CD4-positive, CD25-positive, alpha-beta regulatory T cell (primary cell): Measurements from ENCODE around the gene MOBP. TPM values are rescaled to one million over a fixed set of nuclear protein-coding genes. Genes with fewer than 3 reads are reported as not detected.

ENCODE experiments used
- ATAC-seq, 2 donors: fragments of 150-1000 bp; cut with Tn5 transposase; one replicate each; pipeline ENCODE4 v1.10.0; 2021; ENCODE audit warnings: low read depth in 2 of 2, moderate number of reproducible peaks in 2 of 2, moderate library complexity in 1 of 2
- DNase-seq, 3 donors: peaks; one replicate each; pipeline versions ENCODE4 v3.0.0 to v3.0.0-alpha.2; 2012 to 2022; ENCODE audit warnings: mixed read lengths in 1 of 3
- H3K27ac ChIP-seq: one replicate; pipeline ENCODE4 v1.7.0; 2013; ENCODE audit warnings: mild to moderate bottlenecking, low read length; ENCODE audit not compliant: insufficient read depth, poor library complexity, severe bottlenecking
- H3K27me3 ChIP-seq: one replicate; pipeline ENCODE4 v1.7.0; 2013; ENCODE audit warnings: low read length; ENCODE audit not compliant: control insufficient read depth, insufficient read depth
- H3K36me3 ChIP-seq: one replicate; pipeline ENCODE4 v1.7.0; 2013; ENCODE audit warnings: mild to moderate bottlenecking, low read length, moderate library complexity; ENCODE audit not compliant: control insufficient read depth, insufficient read depth
- H3K4me1 ChIP-seq: 2 replicates; pipeline ENCODE4 v1.7.0; 2013; ENCODE audit warnings: mild to moderate bottlenecking, low read length; ENCODE audit not compliant: insufficient read depth, control insufficient read depth, poor library complexity, severe bottlenecking
- H3K4me3 ChIP-seq: one replicate; pipeline ENCODE4 v1.7.0; 2013; ENCODE audit warnings: low read depth, mild to moderate bottlenecking, low read length, moderate library complexity
- H3K9me3 ChIP-seq, 2 experiments: 1 replicate in 1 of 2; 2 replicates in 1 of 2; pipeline ENCODE4 v1.7.0; 2013; ENCODE audit warnings: low read length in 2 of 2, mild to moderate bottlenecking in 1 of 2, moderate library complexity in 1 of 2; ENCODE audit not compliant: control insufficient read depth in 2 of 2
- H3K27ac Mint-ChIP-seq, 3 donors: one replicate each; pipeline ENCODE4 v1.8.0; 2020 to 2022; ENCODE audit warnings: mild to moderate bottlenecking in 3 of 3, mixed read lengths in 3 of 3, moderate library complexity in 2 of 3
- H3K27me3 Mint-ChIP-seq: one replicate; pipeline ENCODE4 v1.8.0; 2022; ENCODE audit warnings: mild to moderate bottlenecking, mixed read lengths
- H3K36me3 Mint-ChIP-seq: one replicate; pipeline ENCODE4 v1.8.0; 2020; ENCODE audit warnings: mixed read lengths
- H3K4me1 Mint-ChIP-seq, 4 donors: one replicate each; pipeline ENCODE4 v1.8.0; 2020 to 2022; ENCODE audit warnings: mixed read lengths in 4 of 4, mild to moderate bottlenecking in 1 of 4
- H3K4me3 Mint-ChIP-seq, 4 donors: one replicate each; pipeline ENCODE4 v1.8.0; 2020 to 2022; ENCODE audit warnings: mild to moderate bottlenecking in 4 of 4, mixed read lengths in 4 of 4, moderate library complexity in 3 of 4
- H3K9me3 Mint-ChIP-seq, 7 donors: one replicate each; pipeline ENCODE4 v1.8.0; 2020 to 2022; ENCODE audit warnings: mixed read lengths in 7 of 7, mild to moderate bottlenecking in 3 of 7, moderate library complexity in 2 of 7
- polyA plus RNA-seq, 4 donors: library from polyadenylated mRNA; unstranded; fragments of 300-500 nt; fragmentation: Illumina TruSeq; gene quantifications; one replicate each; pipeline ENCODE4 v1.2.3, GENCODE V29; 2021
- total RNA-seq: library from RNA; stranded (reverse); gene quantifications from one replicate; pipeline ENCODE4 v1.2.3, GENCODE V29; 2022

The MOBP gene
- total and polyA plus RNA-seq, 5 donors from 2014 or later: not detected

DNA sequence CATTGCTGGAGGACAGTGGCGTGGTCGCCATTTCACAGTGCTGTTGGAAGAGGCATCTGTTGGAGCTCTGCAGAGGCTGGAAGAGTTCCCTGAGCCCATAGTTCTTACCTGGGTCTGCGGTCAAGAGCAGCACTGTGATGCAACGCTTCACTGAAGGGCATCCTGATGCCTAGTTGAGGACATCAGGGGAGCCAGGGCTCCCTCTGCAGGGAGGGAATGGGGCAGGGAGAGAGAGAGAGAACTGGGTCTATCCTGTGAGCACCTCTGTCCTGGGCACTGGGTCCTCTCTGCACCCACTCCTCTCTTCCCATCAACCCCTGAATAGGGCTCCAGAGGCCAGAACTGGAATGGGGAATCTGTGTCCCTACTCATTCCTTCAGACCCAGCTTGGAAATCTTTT, 23.9 kb upstream of the MOBP start:
- Mint-ChIP-seq H3K27ac (no peak overlapping the region), H3K36me3 (no peaks in the 10 kb centered on the region), H3K4me3 (no peak overlapping the region), H3K27me3 (peaks cover 15% of the 10 kb centered on the region), H3K4me1 (no peaks in the 10 kb centered on the region), H3K9me3 (peaks cover 0 to 1% (median 0%) of the 10 kb centered on the region in 7 donors)
- no peak for ATAC-seq
- no peaks in the 10 kb centered on the region for H3K36me3 ChIP-seq
- H3K4me1 ChIP-seq: no peaks in the 10 kb centered on the region
- no peak overlapping the region for H3K4me3 ChIP-seq
- H3K27me3 ChIP-seq: no peaks in the 10 kb centered on the region
- no peak overlapping the region for H3K27ac ChIP-seq
- H3K9me3 ChIP-seq: no peaks in the 10 kb centered on the region
- no peak for DNase-seq

DNA sequence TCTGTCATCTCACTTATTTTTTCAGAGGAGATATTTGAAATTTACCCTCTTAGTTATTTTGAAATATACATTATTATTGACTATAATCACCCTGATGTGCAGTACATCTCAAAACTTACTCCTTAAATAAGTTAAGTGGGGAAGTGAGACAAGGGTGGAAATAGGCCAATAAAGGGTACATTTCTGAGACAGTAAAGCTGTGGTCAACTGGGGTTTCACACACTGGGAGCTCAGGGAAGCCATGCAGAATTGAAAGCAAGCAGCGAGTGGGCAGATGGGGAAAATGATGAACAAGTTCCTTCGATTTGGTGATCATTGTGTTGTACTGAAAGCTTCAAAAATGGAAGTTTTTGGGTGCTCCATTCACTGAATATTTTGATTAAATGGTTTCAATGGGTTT, 21.6 kb upstream of the MOBP start:
- no peaks in the 10 kb centered on the region for H3K36me3 Mint-ChIP-seq
- no peak overlapping the region for H3K27ac Mint-ChIP-seq
- DNase-seq: no peak
- Histone ChIP-seq H3K27ac (no peak overlapping the region), H3K27me3 (no peaks in the 10 kb centered on the region), H3K36me3 (no peaks in the 10 kb centered on the region), H3K9me3 (no peaks in the 10 kb centered on the region), H3K4me1 (no peaks in the 10 kb centered on the region), H3K4me3 (no peak overlapping the region)
- ATAC-seq: no peak
- H3K4me1 Mint-ChIP-seq: no peaks in the 10 kb centered on the region
- H3K9me3 Mint-ChIP-seq: no peaks in the 10 kb centered on the region
- peaks cover 19% of the 10 kb centered on the region for H3K27me3 Mint-ChIP-seq
- H3K4me3 Mint-ChIP-seq: no peak overlapping the region

DNA sequence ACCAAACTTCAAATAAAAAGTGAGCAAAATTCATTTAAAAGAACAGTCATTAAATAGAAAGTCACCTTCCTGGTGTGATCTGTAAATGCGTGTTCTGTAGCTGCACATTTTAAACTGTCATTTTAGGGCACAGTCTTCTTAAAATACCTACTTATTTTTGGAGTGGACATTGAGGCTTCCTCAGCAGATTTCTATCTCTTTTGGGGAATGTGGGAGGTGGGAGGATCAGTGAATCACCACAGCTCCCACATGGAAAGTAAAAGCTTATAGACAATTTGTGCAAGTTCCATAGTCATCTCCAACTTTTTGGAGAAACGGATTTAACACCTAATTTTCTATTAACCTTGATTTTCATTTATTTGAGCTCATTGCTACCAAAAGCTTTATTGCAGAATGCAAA, 21.0 kb upstream of the MOBP start:
- Mint-ChIP-seq H3K4me3 (no peak overlapping the region), H3K9me3 (no peaks in the 10 kb centered on the region), H3K27me3 (peaks cover 21% of the 10 kb centered on the region), H3K36me3 (no peaks in the 10 kb centered on the region), H3K4me1 (no peaks in the 10 kb centered on the region), H3K27ac (no peak overlapping the region)
- no peaks in the 10 kb centered on the region for H3K9me3 ChIP-seq
- no peak overlapping the region for H3K4me3 ChIP-seq
- DNase-seq: no peak
- ATAC-seq: no peak
- H3K36me3 ChIP-seq: no peaks in the 10 kb centered on the region
- no peaks in the 10 kb centered on the region for H3K4me1 ChIP-seq
- H3K27ac ChIP-seq: no peak overlapping the region
- H3K27me3 ChIP-seq: no peaks in the 10 kb centered on the region

DNA sequence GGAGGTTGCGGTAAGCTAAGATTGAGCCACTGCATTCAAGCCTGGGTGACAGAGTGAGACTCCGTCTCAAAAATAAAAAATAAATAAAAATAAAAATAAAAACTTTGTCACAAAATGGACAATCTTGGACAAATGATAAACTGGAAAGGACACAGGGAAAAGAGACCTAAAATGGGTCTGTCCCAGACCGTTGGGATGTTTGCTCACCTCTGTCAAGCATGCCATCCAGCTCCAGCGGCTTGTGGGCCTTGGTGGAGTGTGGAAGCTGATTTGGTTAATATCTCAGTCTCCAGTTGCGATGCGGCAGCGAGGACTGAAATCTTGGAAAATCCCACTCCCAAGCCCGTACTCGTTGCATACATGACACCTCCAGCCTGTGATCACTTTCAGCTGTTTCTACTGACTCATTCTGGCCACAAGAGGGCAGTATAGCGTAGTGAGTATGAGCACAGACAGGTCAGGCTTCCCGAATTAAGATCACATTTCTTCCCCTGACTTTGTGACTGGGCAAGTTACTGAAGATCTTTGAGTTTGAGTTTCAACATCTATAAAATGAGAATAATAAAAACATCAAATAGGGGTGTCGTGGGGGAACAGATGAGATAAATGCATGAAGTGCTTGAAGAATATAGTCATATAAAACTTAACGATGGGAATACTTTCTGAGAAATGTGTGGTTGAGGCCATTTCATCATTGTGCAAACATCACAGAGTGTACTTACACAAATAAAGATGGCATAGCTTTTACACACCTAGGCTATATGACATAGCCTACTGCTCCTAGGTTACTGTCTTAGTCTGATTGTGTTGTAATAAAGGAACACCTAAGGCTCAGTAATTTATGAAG, 19.6 kb upstream of the MOBP start:
- H3K4me1 ChIP-seq: no peaks in the 10 kb centered on the region
- no peak overlapping the region for H3K27ac ChIP-seq
- Mint-ChIP-seq H3K27me3 (peaks cover 21% of the 10 kb centered on the region), H3K27ac (no peak overlapping the region), H3K36me3 (no peaks in the 10 kb centered on the region), H3K4me3 (no peak overlapping the region), H3K9me3 (no peaks in the 10 kb centered on the region), H3K4me1 (no peaks in the 10 kb centered on the region)
- H3K4me3 ChIP-seq: no peak overlapping the region
- H3K36me3 ChIP-seq: no peaks in the 10 kb centered on the region
- no peaks in the 10 kb centered on the region for H3K9me3 ChIP-seq
- DNase-seq (peak; percentile 52 to 69 (median 60)), ATAC-seq (peak; percentile 67 to 77)
- H3K27me3 ChIP-seq: no peaks in the 10 kb centered on the region

DNA sequence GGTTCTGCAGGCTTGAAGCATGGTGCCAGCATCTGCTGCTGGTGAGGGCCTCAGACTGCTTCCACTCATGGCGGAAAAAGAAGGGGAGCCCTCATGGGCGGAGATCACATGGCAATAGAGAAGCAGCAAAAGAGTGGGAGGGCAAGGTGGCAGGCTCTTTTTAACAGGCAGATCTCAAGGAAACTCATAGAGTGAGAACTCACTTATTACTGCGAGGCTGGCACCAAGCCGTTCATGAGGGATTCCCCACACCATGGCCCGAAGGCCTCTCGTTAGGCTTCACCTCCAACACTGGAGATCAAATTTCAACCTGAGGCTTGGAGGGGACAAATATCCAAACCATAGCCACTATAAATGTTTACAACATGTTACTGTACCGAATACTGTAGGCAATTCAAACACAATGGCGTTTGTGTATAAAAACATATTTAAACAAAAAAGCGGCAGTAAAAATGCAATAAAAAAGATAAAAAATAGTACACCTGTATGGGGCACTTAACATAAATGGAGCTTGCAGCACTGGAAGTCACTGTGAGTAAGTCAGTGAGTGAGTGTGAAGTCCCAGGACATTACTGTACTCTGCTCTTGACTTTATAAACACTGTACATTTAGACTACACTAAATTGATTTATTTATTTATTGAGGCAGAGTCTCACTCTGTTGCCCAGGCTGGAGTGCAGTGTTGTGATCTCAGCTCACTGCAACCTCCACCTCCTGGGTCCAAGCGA, 18.8 kb upstream of the MOBP start:
- H3K27ac Mint-ChIP-seq: no peak overlapping the region
- DNase-seq: no peak

DNA sequence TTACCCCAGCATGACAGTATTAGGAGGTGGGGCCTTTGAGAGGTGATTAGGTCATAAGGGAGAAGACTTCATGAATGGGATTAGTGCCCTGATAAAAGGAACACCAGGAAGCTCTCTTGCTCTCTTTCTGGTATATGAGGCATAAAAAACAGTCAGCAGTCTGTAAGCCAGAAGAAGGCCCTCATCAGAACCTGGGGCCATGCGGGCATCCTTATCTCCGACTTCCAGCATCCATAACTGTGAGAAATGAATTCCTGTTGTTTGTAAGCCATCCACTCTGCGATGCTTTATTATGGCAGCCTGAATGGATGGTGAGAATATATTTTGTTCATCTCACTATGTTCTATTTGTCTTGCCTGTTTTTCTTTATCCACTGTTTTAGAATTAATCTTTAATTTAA, 17.7 kb upstream of the MOBP start:
- H3K27me3 Mint-ChIP-seq: peaks cover 27% of the 10 kb centered on the region
- Histone ChIP-seq H3K9me3 (no peaks in the 10 kb centered on the region), H3K36me3 (no peaks in the 10 kb centered on the region), H3K27me3 (peaks cover 4% of the 10 kb centered on the region), H3K27ac (no peak overlapping the region), H3K4me1 (no peaks in the 10 kb centered on the region), H3K4me3 (no peak overlapping the region)
- no peaks in the 10 kb centered on the region for H3K36me3 Mint-ChIP-seq
- no peak for DNase-seq
- H3K27ac Mint-ChIP-seq: no peak overlapping the region
- H3K9me3 Mint-ChIP-seq: peaks cover 0 to 1% (median 0%) of the 10 kb centered on the region in 7 donors
- H3K4me3 Mint-ChIP-seq: no peak overlapping the region
- no peaks in the 10 kb centered on the region for H3K4me1 Mint-ChIP-seq
- ATAC-seq: no peak

More for the DNA sequence above, 18.8 kb upstream of the MOBP start:
- no peak overlapping the region for H3K4me3 Mint-ChIP-seq
- no peaks in the 10 kb centered on the region for H3K36me3 ChIP-seq
- peaks cover 25% of the 10 kb centered on the region for H3K27me3 Mint-ChIP-seq
- no peaks in the 10 kb centered on the region for H3K9me3 ChIP-seq
- ATAC-seq: no peak
- no peak overlapping the region for H3K4me3 ChIP-seq
- H3K36me3 Mint-ChIP-seq: no peaks in the 10 kb centered on the region
- peaks cover 4% of the 10 kb centered on the region for H3K27me3 ChIP-seq
- no peak overlapping the region for H3K27ac ChIP-seq
- H3K9me3 Mint-ChIP-seq: peaks cover 0 to 1% (median 0%) of the 10 kb centered on the region in 7 donors
- no peaks in the 10 kb centered on the region for H3K4me1 ChIP-seq
- H3K4me1 Mint-ChIP-seq: no peaks in the 10 kb centered on the region

DNA sequence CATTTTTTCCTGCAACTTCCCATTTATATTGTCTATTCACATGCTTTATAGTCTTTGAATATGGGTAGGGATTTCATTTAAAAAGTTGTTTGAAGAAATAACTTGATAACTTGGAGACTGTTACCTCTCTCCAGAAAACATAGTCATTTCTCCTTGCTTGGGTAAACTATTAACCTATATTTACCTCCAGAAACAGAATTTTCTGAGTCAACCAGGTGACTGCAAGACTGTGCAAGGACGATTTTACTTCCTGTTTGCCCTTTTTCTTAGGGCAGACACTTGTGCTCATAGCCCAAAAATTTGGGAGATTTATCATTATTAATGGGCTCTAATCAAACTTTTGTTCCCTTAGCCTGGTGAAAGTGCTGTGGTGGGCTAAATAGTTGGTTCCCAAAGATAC, 14.3 kb upstream of the MOBP start:
- ATAC-seq (no peak), DNase-seq (no peak)
- Mint-ChIP-seq H3K27me3 (peaks cover 39% of the 10 kb centered on the region), H3K36me3 (no peaks in the 10 kb centered on the region), H3K4me3 (no peak overlapping the region), H3K4me1 (no peaks in the 10 kb centered on the region), H3K27ac (no peak overlapping the region), H3K9me3 (peaks cover 0 to 2% (median 0%) of the 10 kb centered on the region in 7 donors)
- Histone ChIP-seq H3K27me3 (peaks cover 4% of the 10 kb centered on the region), H3K9me3 (no peaks in the 10 kb centered on the region), H3K27ac (no peak overlapping the region), H3K36me3 (no peaks in the 10 kb centered on the region), H3K4me1 (no peaks in the 10 kb centered on the region), H3K4me3 (no peak overlapping the region)
